Hepatocyte (in vitro differentiated cells): ENCODE data around the gene UBAP2L.

ENCODE experiments used
- EZH2 ChIP-seq: fragments of 200-600 bp; sonication (generic); IDR thresholded peaks from 2 replicates; pipeline ENCODE4 v1.6.1; 2016; ENCODE audit warnings: antibody characterized with exemption, mild to moderate bottlenecking, borderline replicate concordance
- EZH2phosphoT487 ChIP-seq: fragments of 200-600 bp; sonication (generic); IDR thresholded peaks from one replicate; pipeline ENCODE4 v1.6.1; 2018; ENCODE audit warnings: antibody characterized with exemption, mild to moderate bottlenecking, low read depth, moderate library complexity; ENCODE audit not compliant: unreplicated experiment, severe bottlenecking
- TF ChIP-seq, protein P1 (sequence below): fragments of 200-600 bp; sonication (generic); IDR thresholded peaks from 2 replicates; pipeline ENCODE4 v1.5.1; 2016; ENCODE audit warnings: antibody characterized with exemption, mild to moderate bottlenecking; ENCODE audit not compliant: poor library complexity

DNA sequence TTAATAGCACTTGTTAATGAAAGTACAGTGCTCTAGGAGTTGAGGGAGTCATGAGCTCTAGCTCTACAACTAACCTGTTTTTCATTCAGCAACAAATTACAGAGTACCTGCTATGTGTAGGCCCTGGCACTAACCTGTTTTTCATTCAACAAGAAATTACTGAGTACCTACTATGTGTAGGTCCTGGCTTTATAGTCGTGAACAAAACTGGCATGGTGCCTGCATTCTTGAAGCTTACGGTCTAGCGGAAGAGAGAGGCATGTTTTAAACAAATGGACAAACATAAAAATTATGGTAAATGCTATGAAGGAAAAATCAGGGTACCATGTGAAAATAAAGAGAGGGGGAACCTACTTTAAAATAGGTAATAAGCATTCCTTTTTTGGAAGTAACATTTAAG lies 2.2 kb upstream of the UBAP2L start:
- TF ChIP-seq, protein P1, sequence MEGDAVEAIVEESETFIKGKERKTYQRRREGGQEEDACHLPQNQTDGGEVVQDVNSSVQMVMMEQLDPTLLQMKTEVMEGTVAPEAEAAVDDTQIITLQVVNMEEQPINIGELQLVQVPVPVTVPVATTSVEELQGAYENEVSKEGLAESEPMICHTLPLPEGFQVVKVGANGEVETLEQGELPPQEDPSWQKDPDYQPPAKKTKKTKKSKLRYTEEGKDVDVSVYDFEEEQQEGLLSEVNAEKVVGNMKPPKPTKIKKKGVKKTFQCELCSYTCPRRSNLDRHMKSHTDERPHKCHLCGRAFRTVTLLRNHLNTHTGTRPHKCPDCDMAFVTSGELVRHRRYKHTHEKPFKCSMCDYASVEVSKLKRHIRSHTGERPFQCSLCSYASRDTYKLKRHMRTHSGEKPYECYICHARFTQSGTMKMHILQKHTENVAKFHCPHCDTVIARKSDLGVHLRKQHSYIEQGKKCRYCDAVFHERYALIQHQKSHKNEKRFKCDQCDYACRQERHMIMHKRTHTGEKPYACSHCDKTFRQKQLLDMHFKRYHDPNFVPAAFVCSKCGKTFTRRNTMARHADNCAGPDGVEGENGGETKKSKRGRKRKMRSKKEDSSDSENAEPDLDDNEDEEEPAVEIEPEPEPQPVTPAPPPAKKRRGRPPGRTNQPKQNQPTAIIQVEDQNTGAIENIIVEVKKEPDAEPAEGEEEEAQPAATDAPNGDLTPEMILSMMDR = no peak
- TF ChIP-seq EZH2 = no peak
- TF ChIP-seq EZH2phosphoT487 = no peak
